GM10847 (cell line): ENCODE results near the gene FSHR.

Experiments
- POLR2A ChIP-seq: IDR thresholded peaks from 2 replicates; pipeline ENCODE4 v1.6.1; 2011; ENCODE audit not compliant: insufficient read length; ENCODE audit errors: extremely low read depth

The FSHR gene

DNA sequence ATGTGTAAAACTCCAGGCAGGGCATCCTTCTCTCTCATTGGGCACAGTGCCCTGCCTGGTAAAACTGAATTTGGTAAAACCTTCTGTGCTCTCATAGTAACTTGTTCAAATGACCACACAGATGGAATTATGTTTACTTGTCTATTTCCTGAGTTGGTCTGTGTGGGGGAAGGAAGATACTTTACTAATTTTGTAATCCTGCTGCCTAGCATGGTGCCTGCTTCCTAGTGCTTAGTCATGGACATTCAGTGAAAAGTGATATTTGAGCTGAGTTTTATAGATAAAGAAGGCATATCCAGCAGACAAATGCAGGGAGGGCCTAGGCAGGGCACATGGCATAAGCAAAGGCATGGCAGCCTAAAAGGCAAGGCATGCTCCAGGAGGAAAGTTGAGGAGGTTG lies 199.4 kb downstream of the FSHR start:
- TF ChIP-seq POLR2A: no peak

DNA sequence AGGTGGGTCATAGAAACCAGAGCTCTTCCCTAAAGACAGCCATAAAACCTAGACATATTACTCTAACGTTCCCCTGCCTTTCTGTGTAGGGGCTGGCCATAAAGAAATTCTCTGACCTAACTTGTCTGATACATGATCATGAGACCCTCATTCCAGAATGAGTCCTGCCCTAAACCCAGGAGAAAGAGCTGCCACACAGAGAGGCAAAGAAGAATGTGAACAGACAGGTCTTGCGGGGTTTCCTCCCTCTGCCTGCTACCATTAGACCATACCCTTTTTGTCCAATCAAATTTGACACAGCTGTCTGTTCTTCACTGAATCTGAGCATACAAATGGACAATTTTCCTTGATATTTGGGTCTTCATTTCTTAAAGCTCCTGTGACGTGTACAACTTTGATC lies 200.0 kb downstream of the FSHR start:
- TF ChIP-seq POLR2A: no peak

DNA sequence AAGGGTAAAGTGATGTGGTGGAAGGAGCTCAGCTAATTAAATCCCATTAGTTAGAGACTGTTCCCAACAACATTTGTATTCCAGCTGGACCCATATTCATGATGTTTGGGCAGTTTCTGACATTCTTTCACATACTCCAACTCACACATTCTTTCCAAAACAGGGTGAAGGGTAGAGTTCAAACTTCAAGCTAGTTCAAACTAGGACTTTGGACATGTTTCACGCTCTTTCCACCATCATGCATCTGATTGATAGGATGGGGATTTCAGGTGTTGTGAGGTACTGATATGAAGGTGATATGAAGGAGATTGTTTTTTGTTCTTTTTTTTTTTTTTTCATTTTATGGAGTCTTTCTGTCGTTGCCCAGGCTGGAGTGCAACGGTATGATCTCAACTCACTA lies 201.7 kb downstream of the FSHR start:
- no peak for TF ChIP-seq POLR2A

DNA sequence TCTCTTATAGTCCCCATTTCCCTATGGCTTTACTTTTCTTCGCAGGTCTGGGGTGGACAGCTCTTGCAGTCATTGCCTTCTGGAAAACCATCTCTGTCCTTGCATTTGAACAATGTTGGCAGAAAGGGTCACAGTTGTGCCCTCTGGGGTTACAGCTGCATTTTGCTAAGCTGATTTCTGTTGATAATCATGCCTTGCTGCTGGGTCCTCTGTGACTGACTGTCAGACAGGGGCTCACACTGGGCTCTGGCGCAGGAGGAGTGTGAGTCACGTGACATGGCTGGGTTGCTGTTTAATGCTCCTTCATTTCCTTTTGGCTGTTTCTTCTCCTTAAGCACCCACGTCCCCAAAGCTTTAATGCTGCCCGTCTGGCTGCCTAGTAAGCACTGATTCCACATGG lies 202.2 kb downstream of the FSHR start:
- TF ChIP-seq POLR2A: no peak

DNA sequence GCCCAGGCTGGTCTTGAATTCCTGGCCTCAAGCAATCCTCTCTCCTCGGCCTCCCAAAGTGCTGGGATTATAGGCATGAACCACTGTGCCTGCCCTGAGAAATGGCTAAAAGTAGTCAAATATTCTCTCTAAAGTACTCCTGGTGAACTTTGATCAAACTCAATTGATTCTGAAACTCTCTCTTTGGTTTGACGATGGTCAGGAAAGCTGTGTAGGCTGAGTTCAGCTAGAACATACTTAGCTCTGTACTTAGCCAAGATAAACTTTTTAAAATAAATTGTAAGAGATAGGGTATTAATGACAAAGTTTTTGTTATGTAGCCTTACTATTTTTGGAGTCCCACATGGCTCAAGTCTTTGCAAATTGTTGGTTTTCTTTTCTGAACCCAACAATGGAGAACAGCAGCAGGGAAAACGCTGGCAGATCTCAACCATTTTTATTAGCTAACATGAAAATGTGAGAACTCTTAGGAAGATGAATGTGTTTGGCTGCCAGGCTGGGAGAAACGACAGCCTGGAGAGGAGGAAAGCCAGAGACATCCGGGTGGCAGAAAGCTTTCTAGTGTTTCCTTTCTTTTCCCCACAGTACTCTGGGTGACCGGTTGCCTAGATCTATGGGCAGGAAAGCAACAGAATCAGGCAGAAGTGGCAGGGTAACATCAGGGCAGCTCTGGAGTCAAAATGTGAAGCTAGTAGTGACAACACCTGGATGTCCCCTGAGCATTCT lies 205.8 kb downstream of the FSHR start:
- no peak for TF ChIP-seq POLR2A

DNA sequence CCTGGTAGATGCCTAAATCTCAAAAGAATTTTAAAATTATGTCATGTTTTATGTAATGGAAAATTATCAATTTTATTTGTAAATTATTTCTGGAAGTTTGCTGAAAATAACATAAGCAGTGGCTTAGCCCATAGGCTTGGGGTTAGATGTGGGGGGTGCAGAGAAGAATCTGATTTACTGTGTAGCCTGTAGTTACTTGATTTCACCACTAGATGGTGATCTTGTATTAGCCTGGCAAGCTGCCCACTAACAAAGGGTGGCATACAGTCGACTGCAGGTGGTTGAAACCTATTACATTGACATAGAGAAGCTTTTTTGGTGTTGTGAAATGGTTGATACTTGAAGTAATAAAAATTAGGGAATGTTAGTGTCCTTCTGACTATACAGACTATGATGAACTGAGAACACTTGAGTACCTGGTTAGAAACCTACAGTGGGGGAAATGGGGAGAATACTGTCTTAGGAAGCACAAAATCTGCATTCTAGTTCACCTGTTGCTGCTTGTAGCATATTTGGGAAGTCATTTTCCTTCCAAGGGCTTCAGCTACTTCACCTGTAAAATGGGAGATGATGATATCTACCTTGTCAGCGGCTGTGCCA lies 207.8 kb downstream of the FSHR start:
- no peak for TF ChIP-seq POLR2A

DNA sequence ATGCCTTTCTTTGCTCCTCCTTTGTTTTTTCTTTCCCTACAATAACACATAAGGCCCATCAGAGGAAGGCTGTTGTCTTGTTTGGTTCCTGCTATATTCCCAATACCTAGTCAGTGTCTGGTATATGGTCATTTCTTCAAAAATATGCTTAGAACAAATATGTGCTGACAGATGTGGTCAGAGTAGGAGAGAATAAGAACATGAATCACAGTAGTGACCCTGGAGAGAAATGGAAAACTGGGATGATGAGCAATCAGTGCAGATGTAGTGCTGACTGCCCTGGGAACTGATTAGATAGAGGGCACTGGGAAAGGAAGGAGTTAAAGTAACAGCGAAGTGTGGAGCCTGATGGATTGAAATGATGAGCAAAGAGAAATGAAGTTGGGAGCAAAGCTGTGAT lies 209.4 kb downstream of the FSHR start:
- no peak for TF ChIP-seq POLR2A

DNA sequence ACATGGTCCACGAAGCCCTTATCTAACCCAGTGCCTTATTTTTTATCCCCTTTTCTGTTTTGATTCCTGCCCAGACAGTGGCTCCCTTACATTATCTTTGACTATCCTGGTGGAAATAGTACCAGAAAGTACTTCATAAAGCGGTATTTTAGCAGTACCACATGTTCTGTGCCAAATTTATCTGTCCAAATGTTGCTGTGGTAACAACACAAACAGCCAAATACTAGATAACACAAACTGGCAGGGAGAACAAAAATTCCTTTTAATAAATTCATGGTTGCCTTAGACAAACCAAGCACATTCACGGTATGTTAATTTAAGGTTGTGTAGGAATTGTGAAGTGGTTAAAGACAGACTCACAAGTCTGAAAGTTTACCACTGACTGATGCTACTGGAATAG lies 210.9 kb downstream of the FSHR start:
- TF ChIP-seq POLR2A: no peak

DNA sequence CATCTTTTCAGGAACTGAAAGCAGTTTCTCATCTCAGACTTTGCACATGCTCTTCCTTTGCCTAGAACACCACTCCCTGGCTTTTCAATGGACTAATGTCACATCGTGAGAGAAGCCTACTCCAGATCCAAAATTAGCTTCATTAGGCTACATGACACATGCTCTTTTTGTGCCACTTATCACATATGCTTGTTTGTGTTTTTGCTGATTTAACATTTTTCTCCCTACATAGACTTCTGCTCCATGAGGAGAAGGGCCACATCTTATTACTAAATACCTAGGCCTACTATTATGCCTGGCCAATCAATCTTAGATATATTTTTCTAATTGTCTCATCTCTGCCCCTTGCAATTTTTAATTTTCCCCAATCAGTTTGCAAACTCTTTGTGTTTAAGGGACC lies 212.4 kb downstream of the FSHR start:
- TF ChIP-seq POLR2A: no peak

DNA sequence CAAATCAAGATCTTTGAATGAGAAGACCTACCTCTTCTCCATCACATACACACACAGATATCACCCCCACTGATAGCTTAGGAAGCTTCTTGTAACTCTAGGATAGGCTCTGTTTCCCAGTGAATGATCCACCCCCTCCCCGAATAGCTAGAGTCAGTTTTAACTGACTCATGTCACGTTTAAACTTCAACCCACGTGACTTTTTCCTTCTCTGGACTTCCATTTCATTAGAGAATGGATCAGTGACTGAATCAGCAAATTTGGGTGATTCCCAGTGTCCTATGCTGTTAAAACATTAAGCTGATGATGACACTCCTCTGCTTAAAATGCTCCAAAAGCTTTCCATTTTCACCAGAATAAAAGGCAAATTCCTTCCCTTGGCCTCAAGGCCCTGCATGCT lies 212.9 kb downstream of the FSHR start:
- no peak for TF ChIP-seq POLR2A

DNA sequence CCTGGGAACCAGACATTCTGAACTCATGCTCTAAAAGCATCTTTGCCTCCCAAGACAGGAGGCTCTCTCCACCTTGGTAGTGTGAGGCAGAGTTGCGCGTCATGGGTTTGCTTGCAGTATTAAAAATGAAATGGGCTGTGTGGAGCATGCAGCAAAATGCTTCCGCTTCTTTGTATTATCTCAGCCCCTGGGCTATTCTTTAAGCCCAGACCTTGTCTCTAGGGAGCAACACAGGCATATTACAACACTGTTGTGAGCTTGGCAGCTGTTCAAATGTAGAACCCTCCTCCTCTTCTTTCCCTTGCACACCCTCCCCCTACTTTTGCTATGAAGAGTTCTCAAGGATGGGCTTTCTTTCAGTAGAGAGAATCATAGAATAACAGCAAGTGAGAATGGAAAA lies 213.7 kb downstream of the FSHR start:
- TF ChIP-seq POLR2A: no peak

DNA sequence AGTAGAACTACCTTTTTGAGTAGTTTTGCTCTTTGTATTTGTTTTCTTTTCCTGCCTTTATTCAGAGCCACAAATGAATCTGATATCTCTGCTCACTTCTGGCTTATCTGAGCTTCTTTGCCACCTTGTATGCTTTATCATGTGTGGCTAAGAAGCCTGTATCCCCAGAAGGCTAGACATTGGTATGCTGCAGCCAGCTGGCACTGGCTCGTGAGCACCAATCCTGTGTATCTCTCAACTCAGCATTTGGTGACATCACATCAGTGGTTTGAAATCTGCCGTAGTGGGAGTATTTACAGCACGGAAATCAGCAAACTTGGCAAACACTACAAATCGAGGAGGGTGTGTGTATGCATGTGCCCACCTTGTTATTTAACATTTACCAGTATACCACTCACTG lies 215.1 kb downstream of the FSHR start:
- TF ChIP-seq POLR2A: no peak

DNA sequence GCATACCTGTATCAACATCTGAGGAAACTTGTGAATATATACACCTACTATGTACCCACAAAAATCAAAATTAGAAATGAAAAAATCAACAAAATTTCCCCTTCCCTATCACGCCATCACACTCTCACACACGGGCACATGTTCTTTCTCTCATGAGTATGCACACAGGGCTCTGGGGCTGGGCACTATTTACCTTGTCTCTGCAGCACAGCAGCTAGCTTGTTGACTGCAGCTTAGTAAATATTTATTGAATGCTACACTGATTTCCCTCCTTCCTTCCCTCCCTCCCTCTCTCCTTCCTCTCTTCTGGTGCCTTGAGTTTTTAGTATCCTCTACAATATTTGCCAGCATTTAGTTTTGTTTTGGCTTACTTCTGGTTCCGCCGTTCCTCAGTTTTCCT lies 216.1 kb downstream of the FSHR start:
- no peak for TF ChIP-seq POLR2A

DNA sequence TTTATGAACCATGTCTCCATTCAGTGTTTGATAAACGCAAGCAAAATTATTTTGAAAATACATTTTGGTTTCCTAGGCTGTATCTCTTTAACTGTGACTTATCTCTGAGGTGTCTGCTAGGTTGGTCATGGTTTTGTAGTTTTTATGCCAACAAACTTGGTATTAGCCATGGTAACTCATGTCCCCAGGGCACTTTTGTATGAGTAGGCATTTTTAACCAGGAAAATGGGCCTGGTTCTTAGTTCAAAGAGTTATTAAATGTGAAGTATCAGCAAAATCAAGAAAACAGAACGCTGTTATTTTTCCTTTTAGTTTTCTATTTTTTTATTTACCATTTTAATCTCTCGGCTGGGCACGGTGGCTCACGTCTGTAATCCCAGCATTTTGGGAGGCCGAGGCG lies 219.5 kb downstream of the FSHR start:
- no peak for TF ChIP-seq POLR2A

DNA sequence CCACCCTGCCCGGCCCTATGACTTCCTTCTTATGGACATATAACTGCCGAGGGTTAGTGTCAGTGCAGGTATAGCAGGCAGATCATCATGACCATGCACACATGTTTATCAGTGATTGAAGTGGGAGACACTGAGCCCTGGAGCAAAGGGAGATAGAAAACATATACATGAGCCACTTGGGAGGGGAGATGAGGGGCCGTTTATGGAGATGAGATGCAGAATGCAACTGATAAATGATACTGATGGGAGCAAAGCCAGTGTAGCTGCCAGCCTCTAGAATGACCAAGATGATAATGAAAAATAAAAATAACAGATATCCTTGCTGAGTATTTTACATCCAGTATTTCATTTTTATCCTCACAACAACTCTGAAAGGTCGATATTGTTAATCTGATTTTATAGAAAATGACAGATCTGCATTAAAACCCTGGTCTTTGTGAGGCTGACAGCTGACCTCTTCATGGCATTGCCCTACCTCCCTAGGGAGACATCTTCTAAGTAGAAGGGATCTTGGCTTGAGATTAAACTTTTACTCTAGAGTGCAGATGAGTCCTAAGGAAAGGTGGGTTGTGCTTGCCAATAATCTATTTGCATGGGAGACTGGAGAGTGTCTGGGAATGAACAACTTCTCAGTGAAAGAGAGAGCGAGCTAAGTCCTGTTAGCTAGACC lies 220.4 kb downstream of the FSHR start:
- TF ChIP-seq POLR2A: no peak

DNA sequence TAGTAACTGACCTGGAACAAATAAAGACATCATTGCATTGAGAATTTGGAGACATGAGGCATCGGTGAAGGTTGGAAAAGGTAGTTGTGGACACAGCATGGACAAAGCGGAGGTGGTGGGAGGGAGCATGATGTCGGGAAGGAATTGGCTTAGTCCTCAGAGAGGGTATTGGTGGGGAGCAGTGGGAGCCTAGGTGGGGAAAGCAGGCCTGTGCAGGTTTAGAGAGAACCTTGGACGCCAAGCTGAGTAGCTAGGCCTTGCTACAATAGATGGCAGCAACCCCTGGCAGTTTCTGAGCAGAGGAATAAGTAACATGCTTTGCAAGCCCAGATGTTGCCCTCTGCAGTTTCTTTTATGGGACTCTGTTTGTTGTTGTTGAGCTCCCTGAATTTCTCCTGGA lies 221.6 kb downstream of the FSHR start:
- no peak for TF ChIP-seq POLR2A
